Measurements from ENCODE around the gene STAMBPL1.

Gene STAMBPL1

GRCh38 chr10:88898727-88899126 lies 18.7 kb downstream of the STAMBPL1 start:
- no peak for DNase-seq (ENCODE audit: low read depth)
- no peak overlapping the region for H3K4me3 ChIP-seq (ENCODE audit: low read length)
- TF ChIP-seq CTCF (IDR thresholded peaks at IDR 0.05; ENCODE audit: insufficient read depth, low read depth, low read length, missing control alignments): no peak

- TF ChIP-seq CTCF (IDR thresholded peaks at IDR 0.05; ENCODE audit: insufficient read depth, low read depth, low read length, missing control alignments): no peak
- H3K4me3 ChIP-seq (ENCODE audit: low read length): no peak overlapping the region
- DNase-seq (ENCODE audit: low read depth): no peak
Observed at GRCh38 chr10:88899886-88900285, 19.8 kb downstream of the STAMBPL1 start.

- no peak overlapping the region for H3K4me3 ChIP-seq (ENCODE audit: low read length)
- DNase-seq (ENCODE audit: low read depth): no peak
- TF ChIP-seq CTCF (IDR thresholded peaks at IDR 0.05; ENCODE audit: insufficient read depth, low read depth, low read length, missing control alignments): no peak
Observed at GRCh38 chr10:88901206-88901983, 21.4 kb downstream of the STAMBPL1 start.

GRCh38 chr10:88901984-88902789 lies 22.1 kb downstream of the STAMBPL1 start:
- no peak for TF ChIP-seq CTCF (IDR thresholded peaks at IDR 0.05; ENCODE audit: insufficient read depth, low read depth, low read length, missing control alignments)
- no peak for DNase-seq (ENCODE audit: low read depth)
- no peak overlapping the region for H3K4me3 ChIP-seq (ENCODE audit: low read length)

- DNase-seq (ENCODE audit: low read depth): no peak
- TF ChIP-seq CTCF (IDR thresholded peaks at IDR 0.05; ENCODE audit: insufficient read depth, low read depth, low read length, missing control alignments): no peak
- H3K4me3 ChIP-seq (ENCODE audit: low read length): no peak overlapping the region
Observed at GRCh38 chr10:88903715-88904114, 23.7 kb downstream of the STAMBPL1 start.

- no peak for DNase-seq (ENCODE audit: low read depth)
- TF ChIP-seq CTCF (IDR thresholded peaks at IDR 0.05; ENCODE audit: insufficient read depth, low read depth, low read length, missing control alignments): no peak
- H3K4me3 ChIP-seq (ENCODE audit: low read length): no peak overlapping the region
Observed at GRCh38 chr10:88906921-88907320, 26.9 kb downstream of the STAMBPL1 start.

All from epithelial cell of esophagus (primary cell).